GM13976 (cell line): Measurements from ENCODE around the gene STAMBPL1.
"Not testable (repeated sequence)": the region's sequence is repeated elsewhere in the genome, so short reads cannot be mapped to it uniquely, and the experiment has no call there.

Source experiments
- DNase-seq: peaks from one replicate; pipeline ENCODE4 v3.0.0; 2012; ENCODE audit warnings: low spot score
- CTCF ChIP-seq: IDR thresholded peaks from 2 replicates; pipeline ENCODE4 v1.5.1; 2012; ENCODE audit warnings: borderline replicate concordance, mild to moderate bottlenecking; ENCODE audit not compliant: insufficient read depth; ENCODE audit errors: extremely low read depth, missing control alignments, control extremely low read depth
- in situ Hi-C: fragments of 300-500 bp; cut with MboI; formaldehyde crosslinking; loops from one replicate; pipeline ENCODE4 v1.12.0; 2022; ENCODE audit warnings: low sequenced_read_pairs, mixed read lengths, inconsistent platforms; ENCODE audit not compliant: unreplicated experiment

The STAMBPL1 gene

GRCh38 chr10:88880282-88881076, 434 bp downstream of the STAMBPL1 start:
- in situ Hi-C loops: no loop called here
- peak; percentile 81 for DNase-seq
- TF ChIP-seq CTCF: peak; percentile 38

- in situ Hi-C loops: no loop called here
- TF ChIP-seq CTCF: no peak
- no peak for DNase-seq
These were observed 1.3 kb downstream of the STAMBPL1 start for GRCh38 chr10:88881320-88881719.

GRCh38 chr10:88881922-88882645, 2.0 kb downstream of the STAMBPL1 start:
- no peak for DNase-seq
- TF ChIP-seq CTCF: no peak
- in situ Hi-C loops: no loop called here

- in situ Hi-C loops, DNase-seq: not testable (repeated sequence)
These were observed 2.8 kb downstream of the STAMBPL1 start for GRCh38 chr10:88882646-88883447.

- in situ Hi-C loops: no loop called here
- no peak for TF ChIP-seq CTCF
- no peak for DNase-seq
These were observed 3.4 kb downstream of the STAMBPL1 start for GRCh38 chr10:88883448-88883809.

GRCh38 chr10:88886557-88886956, 6.5 kb downstream of the STAMBPL1 start:
- no peak for TF ChIP-seq CTCF
- peak; percentile 38 for DNase-seq
- in situ Hi-C loops: no loop called here
